IPS-18a (cell line): ENCODE measurements around the gene SF3B2.
"Not testable (repeated sequence)": the region's sequence is repeated elsewhere in the genome, so short reads cannot be mapped to it uniquely, and the experiment has no call there.

Source experiments
- H3K27ac ChIP-seq: one replicate; pipeline ENCODE4 v1.5.1; 2013; ENCODE audit warnings: low read length
- H3K27me3 ChIP-seq: one replicate; pipeline ENCODE4 v1.6.1; 2013; ENCODE audit warnings: mild to moderate bottlenecking, low read length; ENCODE audit not compliant: control insufficient read depth, insufficient read depth
- H3K36me3 ChIP-seq: one replicate; pipeline ENCODE4 v1.6.1; 2013; ENCODE audit warnings: low read depth, low read length; ENCODE audit not compliant: control insufficient read depth
- H3K4me1 ChIP-seq: one replicate; pipeline ENCODE4 v1.6.1; 2013; ENCODE audit warnings: low read depth, low read length; ENCODE audit not compliant: control insufficient read depth
- H3K4me3 ChIP-seq: one replicate; pipeline ENCODE4 v1.5.1; 2013; ENCODE audit warnings: low read length
- H3K9ac ChIP-seq: one replicate; pipeline ENCODE4 v1.6.1; 2013; ENCODE audit warnings: mild to moderate bottlenecking, low read length, moderate library complexity
- H3K9me3 ChIP-seq: one replicate; pipeline ENCODE4 v1.6.1; 2013; ENCODE audit warnings: low read depth, low read length; ENCODE audit not compliant: control insufficient read depth

SF3B2 gene

DNA sequence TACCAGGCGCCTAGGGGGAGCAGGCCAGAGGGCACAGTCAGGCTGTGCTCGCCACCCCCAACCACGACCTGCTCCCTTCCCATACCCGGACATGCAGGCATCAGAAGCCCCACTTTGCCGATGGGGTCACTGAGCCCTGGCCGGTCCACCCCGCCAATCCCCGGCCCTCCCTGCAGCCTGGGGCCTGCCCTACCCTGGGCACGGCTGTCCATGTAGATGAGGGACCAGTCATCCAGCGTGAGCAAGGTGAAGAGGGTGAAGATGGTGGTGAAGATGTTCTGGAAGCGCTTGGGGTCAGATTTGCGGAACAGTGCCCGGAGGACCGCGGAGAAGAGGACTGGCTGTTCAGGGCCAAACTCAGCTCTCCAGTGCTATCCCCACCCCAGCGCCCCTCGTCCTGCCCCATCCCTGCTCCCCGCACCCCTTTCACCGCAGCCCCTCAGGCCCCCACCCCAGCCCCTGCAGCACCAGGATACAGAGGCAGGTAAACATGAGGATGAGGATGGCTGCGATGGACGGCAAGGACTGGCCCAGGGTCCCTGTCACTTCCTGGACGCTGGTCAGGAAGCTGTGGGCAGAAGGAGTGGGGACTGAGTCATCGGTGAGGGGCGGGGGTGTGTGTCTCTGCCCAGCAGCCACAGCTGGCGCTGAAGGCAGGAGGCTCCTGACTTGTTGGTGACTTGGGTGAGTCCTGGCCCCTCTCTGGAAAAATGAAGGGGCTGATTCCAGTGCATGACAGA is 31.4 kb upstream of the SF3B2 start:
- Histone ChIP-seq H3K27me3 (peaks cover 20% of the 10 kb centered on the region), H3K4me1 (no peaks in the 10 kb centered on the region), H3K9ac (no peak overlapping the region), H3K4me3 (no peak overlapping the region), H3K27ac (no peak overlapping the region), H3K36me3 (no peaks in the 10 kb centered on the region), H3K9me3 (no peaks in the 10 kb centered on the region)

GRCh38 chr11:66022401-66023185 is 29.6 kb upstream of the SF3B2 start:
- H3K9ac ChIP-seq = no peak overlapping the region
- H3K36me3 ChIP-seq = no peaks in the 10 kb centered on the region
- no peak overlapping the region for H3K4me3 ChIP-seq
- H3K4me1 ChIP-seq = no peaks in the 10 kb centered on the region
- no peaks in the 10 kb centered on the region for H3K9me3 ChIP-seq
- no peak overlapping the region for H3K27ac ChIP-seq
- H3K27me3 ChIP-seq = peaks cover 20% of the 10 kb centered on the region

GRCh38 chr11:66023186-66023440 is 29.1 kb upstream of the SF3B2 start:
- H3K9me3 ChIP-seq, H3K27ac ChIP-seq, H3K9ac ChIP-seq, H3K4me1 ChIP-seq, H3K36me3 ChIP-seq, H3K4me3 ChIP-seq: not testable (repeated sequence)
- H3K27me3 ChIP-seq = peaks cover 20% of the 10 kb centered on the region

GRCh38 chr11:66026017-66026529 is 26.1 kb upstream of the SF3B2 start, which contains the start of gene CATSPER1:
Gene CATSPER1, minus strand, starts transcription at chr11:66026479. Its CDS starts 100 bp downstream, at chr11:66026379.
- Histone ChIP-seq H3K9ac (no peak within 1 kb of the TSS), H3K27ac (no peak within 1 kb of the TSS), H3K9me3 (no peaks in the 10 kb centered on the region), H3K4me1 (no peaks in the 10 kb centered on the region), H3K36me3 (no peaks in the 10 kb centered on the region), H3K27me3 (peaks cover 20% of the 10 kb centered on the region), H3K4me3 (no peak within 1 kb of the TSS)

- no peak overlapping the region for H3K27ac ChIP-seq
- H3K9ac ChIP-seq = no peak overlapping the region
- no peaks in the 10 kb centered on the region for H3K27me3 ChIP-seq
- H3K4me1 ChIP-seq = no peaks in the 10 kb centered on the region
- H3K4me3 ChIP-seq = no peak overlapping the region
- H3K36me3 ChIP-seq = no peaks in the 10 kb centered on the region
- no peaks in the 10 kb centered on the region for H3K9me3 ChIP-seq
These were observed 19.0 kb upstream of the SF3B2 start for GRCh38 chr11:66032957-66033735.

DNA sequence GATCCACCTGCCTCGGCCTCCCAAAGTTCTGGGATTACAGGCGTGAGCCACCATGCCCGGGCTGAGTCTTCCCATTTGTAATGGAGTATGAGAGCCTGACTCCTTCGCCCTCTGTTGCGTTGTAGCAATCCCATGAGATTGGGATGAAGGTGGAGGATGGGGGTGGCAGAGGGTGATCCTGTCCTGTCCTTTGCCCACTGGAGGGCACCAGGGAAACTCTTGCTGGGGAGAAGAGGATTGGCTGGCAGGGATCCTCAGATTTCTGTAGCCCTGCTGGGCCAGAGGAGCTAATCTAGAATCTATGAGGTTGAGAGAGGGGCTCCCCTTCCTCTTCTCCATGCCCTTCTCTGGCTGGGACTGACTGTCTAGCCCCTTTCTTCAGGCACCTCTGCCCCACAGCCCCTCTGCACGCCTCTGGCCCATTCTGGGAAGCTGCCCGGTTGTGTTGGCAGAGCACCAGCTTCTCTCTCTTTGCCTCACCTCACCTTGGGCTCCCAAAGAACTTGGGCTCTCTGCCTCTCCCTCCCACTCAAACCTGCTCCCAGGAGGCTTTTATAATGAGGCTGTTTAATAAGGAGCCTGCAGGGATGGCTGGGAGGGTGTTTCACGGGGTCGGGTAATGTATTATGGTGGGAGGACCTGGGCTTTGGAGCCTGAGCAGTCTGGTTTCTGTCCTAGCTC is 16.4 kb upstream of the SF3B2 start:
- Histone ChIP-seq H3K9me3 (no peaks in the 10 kb centered on the region), H3K4me1 (no peaks in the 10 kb centered on the region), H3K9ac (no peak overlapping the region), H3K27me3 (no peaks in the 10 kb centered on the region), H3K4me3 (no peak overlapping the region), H3K36me3 (peaks cover 1% of the 10 kb centered on the region), H3K27ac (no peak overlapping the region)

GRCh38 chr11:66036334-66036710 is 15.8 kb upstream of the SF3B2 start:
- H3K4me1 ChIP-seq = no peaks in the 10 kb centered on the region
- peaks cover 5% of the 10 kb centered on the region for H3K36me3 ChIP-seq
- no peaks in the 10 kb centered on the region for H3K9me3 ChIP-seq
- H3K27me3 ChIP-seq = no peaks in the 10 kb centered on the region
- H3K27ac ChIP-seq = no peak overlapping the region
- H3K4me3 ChIP-seq = no peak overlapping the region
- no peak overlapping the region for H3K9ac ChIP-seq

- H3K36me3 ChIP-seq = peaks cover 11% of the 10 kb centered on the region
- no peaks in the 10 kb centered on the region for H3K27me3 ChIP-seq
- no peak overlapping the region for H3K27ac ChIP-seq
- no peak overlapping the region for H3K9ac ChIP-seq
- no peaks in the 10 kb centered on the region for H3K9me3 ChIP-seq
- H3K4me3 ChIP-seq = no peak overlapping the region
- no peaks in the 10 kb centered on the region for H3K4me1 ChIP-seq
These were observed 14.8 kb upstream of the SF3B2 start for GRCh38 chr11:66037327-66037726.

- no peaks in the 10 kb centered on the region for H3K27me3 ChIP-seq
- H3K4me1 ChIP-seq = peaks cover 2% of the 10 kb centered on the region
- no peak overlapping the region for H3K4me3 ChIP-seq
- H3K27ac ChIP-seq = no peak overlapping the region
- no peak overlapping the region for H3K9ac ChIP-seq
- peaks cover 18% of the 10 kb centered on the region for H3K36me3 ChIP-seq
- no peaks in the 10 kb centered on the region for H3K9me3 ChIP-seq
These were observed 12.4 kb upstream of the SF3B2 start for GRCh38 chr11:66039765-66040164.

- H3K36me3 ChIP-seq = peaks cover 18% of the 10 kb centered on the region
- H3K9me3 ChIP-seq = no peaks in the 10 kb centered on the region
- H3K4me1 ChIP-seq = peaks cover 8% of the 10 kb centered on the region
These were observed 9.8 kb upstream of the SF3B2 start for GRCh38 chr11:66042227-66042995.

More at GRCh38 chr11:66042227-66042995, 9.8 kb upstream of the SF3B2 start:
- Histone ChIP-seq H3K4me3 (no peak overlapping the region), H3K27ac (no peak overlapping the region), H3K27me3 (no peaks in the 10 kb centered on the region), H3K9ac (no peak overlapping the region)
